Measurements from ENCODE around the gene PSIP1. TPM values are rescaled to one million over a fixed set of nuclear protein-coding genes. Genes with fewer than 3 reads are reported as not detected.
"Not testable (repeated sequence)": the region's sequence is repeated elsewhere in the genome, so short reads cannot be mapped to it uniquely, and the experiment has no call there.

The PSIP1 gene
- total RNA-seq, 1 donor from 2014 or later = 94.0 TPM

- intact Hi-C loops (cut with micrococcal nuclease) = not testable (repeated sequence)
Observed at GRCh38 chr9:15442264-15442663, 68.5 kb downstream of the PSIP1 start.

- intact Hi-C loops (cut with micrococcal nuclease) = not testable (repeated sequence)
Observed at GRCh38 chr9:15441841-15442240, 68.9 kb downstream of the PSIP1 start.

- intact Hi-C loops (cut with micrococcal nuclease) = no loop called here
Observed at GRCh38 chr9:15438891-15439290, 71.9 kb downstream of the PSIP1 start.

GRCh38 chr9:15433661-15434060 is 77.1 kb downstream of the PSIP1 start:
- intact Hi-C loops (cut with micrococcal nuclease) = loop anchor here (5.0 kb wide), 1 partner anchor 39 kb away; no protein-coding TSS in a partner anchor

GRCh38 chr9:15433191-15433590 is 77.6 kb downstream of the PSIP1 start:
- intact Hi-C loops (cut with micrococcal nuclease) = loop anchor here (5.0 kb wide), 1 partner anchor 39 kb away; no protein-coding TSS in a partner anchor

- intact Hi-C loops (cut with micrococcal nuclease) = loop anchor here (5.0 kb wide), 1 partner anchor 41 kb away; no protein-coding TSS in a partner anchor
Observed at GRCh38 chr9:15430920-15431844, 79.6 kb downstream of the PSIP1 start.

- intact Hi-C loops (cut with micrococcal nuclease) = loop anchor here (10.0 kb wide), 1 partner anchor 433 kb away; no protein-coding TSS in a partner anchor
Observed at GRCh38 chr9:15427702-15428101, 83.1 kb downstream of the PSIP1 start.

- intact Hi-C loops (cut with micrococcal nuclease) = loop anchor here (10.0 kb wide), 1 partner anchor 431 kb away; no protein-coding TSS in a partner anchor
Observed at GRCh38 chr9:15426019-15426418, 84.8 kb downstream of the PSIP1 start.

GRCh38 chr9:15423231-15423985 is 87.4 kb downstream of the PSIP1 start:
- intact Hi-C loops (cut with micrococcal nuclease) = loop anchor here (5.0 to 10.0 kb wide), 2 partner anchors 429 to 1101 kb away; no protein-coding TSS in a partner anchor

GRCh38 chr9:15422372-15423230 is 88.2 kb downstream of the PSIP1 start, which contains the start of gene SNAPC3:
Gene SNAPC3 (plus strand): TSS chr9:15422876. CDS start chr9:15422880, 4 bp downstream.
- intact Hi-C loops (cut with micrococcal nuclease) = loop anchor here (1.0 to 10.0 kb wide), 10 partner anchors 67 to 1100 kb away; no protein-coding TSS in a partner anchor

- intact Hi-C loops (cut with micrococcal nuclease) = loop anchor here (1.0 to 10.0 kb wide), 10 partner anchors 67 to 1100 kb away; no protein-coding TSS in a partner anchor
Observed at GRCh38 chr9:15421990-15422371, 88.8 kb downstream of the PSIP1 start.

- intact Hi-C loops (cut with micrococcal nuclease) = loop anchor here (5.0 to 10.0 kb wide), 2 partner anchors 427 to 1099 kb away; no protein-coding TSS in a partner anchor
Observed at GRCh38 chr9:15421532-15421931, 89.2 kb downstream of the PSIP1 start.

GRCh38 chr9:15420796-15421195 is 90.0 kb downstream of the PSIP1 start:
- intact Hi-C loops (cut with micrococcal nuclease) = loop anchor here (5.0 to 10.0 kb wide), 2 partner anchors 426 to 1098 kb away; no protein-coding TSS in a partner anchor

- intact Hi-C loops (cut with micrococcal nuclease) = loop anchor here (1.0 kb wide), 2 partner anchors 139 to 206 kb away; no protein-coding TSS in a partner anchor
Observed at GRCh38 chr9:15417626-15418025, 93.1 kb downstream of the PSIP1 start.

GRCh38 chr9:15416880-15417279 is 93.9 kb downstream of the PSIP1 start:
- intact Hi-C loops (cut with micrococcal nuclease) = loop anchor here (1.0 kb wide), 2 partner anchors 139 to 206 kb away; no protein-coding TSS in a partner anchor

Other genes with a start within 250 kb of the PSIP1 start
- gene TTC39B, start 203.8 kb downstream of the PSIP1 start, total RNA-seq = 31.1 and 32.1 TPM in 2 replicates
- 36.7 and 37.1 TPM in 2 replicates for gene SNAPC3, start 88.1 kb downstream of the PSIP1 start, total RNA-seq
- 1.1 and 1.5 TPM in 2 replicates for gene CCDC171, start 42.1 kb upstream of the PSIP1 start, total RNA-seq

All from T-helper 1 cell treated with Interleukin-12 subunit alpha and Interleukin-12 subunit beta and Interleukin-4 antibody, amounts not matched to agents 30 ng/mL and 1 ng/mL, for 36 hours (primary cell).